Osteocyte (in vitro differentiated cells): ENCODE measurements around the gene TP53BP2. TPM values are rescaled to one million over a fixed set of nuclear protein-coding genes. Genes with fewer than 3 reads are reported as not detected.

Experiments
- DNase-seq: peaks from one replicate; pipeline ENCODE4 v3.0.0; 2021; ENCODE audit warnings: mixed read lengths; ENCODE audit not compliant: unreplicated experiment; ENCODE audit errors: extremely low spot score
- H3K27ac Mint-ChIP-seq: one replicate; pipeline ENCODE4 v1.8.0; 2021; ENCODE audit warnings: mild to moderate bottlenecking, mixed read lengths; ENCODE audit not compliant: unreplicated experiment
- H3K27me3 Mint-ChIP-seq: one replicate; pipeline ENCODE4 v1.8.0; 2021; ENCODE audit warnings: mixed read lengths; ENCODE audit not compliant: unreplicated experiment
- H3K36me3 Mint-ChIP-seq: one replicate; pipeline ENCODE4 v1.8.0; 2021; ENCODE audit warnings: mixed read lengths; ENCODE audit not compliant: unreplicated experiment
- H3K4me1 Mint-ChIP-seq: one replicate; pipeline ENCODE4 v1.8.0; 2021; ENCODE audit warnings: mixed read lengths; ENCODE audit not compliant: unreplicated experiment
- H3K4me3 Mint-ChIP-seq: one replicate; pipeline ENCODE4 v1.8.0; 2021; ENCODE audit warnings: mild to moderate bottlenecking, moderate library complexity, mixed read lengths; ENCODE audit not compliant: unreplicated experiment
- H3K9me3 Mint-ChIP-seq: one replicate; pipeline ENCODE4 v1.8.0; 2021; ENCODE audit warnings: mixed read lengths; ENCODE audit not compliant: unreplicated experiment
- total RNA-seq: library from RNA; stranded (reverse); gene quantifications from 2 replicates; pipeline ENCODE4 v1.2.1, GENCODE V29; 2021
- TF ChIP-seq, protein P1 (sequence below): fragments of 200-600 bp; sonication (generic); IDR thresholded peaks from 2 replicates; pipeline ENCODE4 v1.5.0; 2021; ENCODE audit warnings: antibody characterized with exemption, mild to moderate bottlenecking, moderate library complexity

Gene TP53BP2
- total RNA-seq, 1 donor from 2014 or later, result 58.7 TPM

DNA sequence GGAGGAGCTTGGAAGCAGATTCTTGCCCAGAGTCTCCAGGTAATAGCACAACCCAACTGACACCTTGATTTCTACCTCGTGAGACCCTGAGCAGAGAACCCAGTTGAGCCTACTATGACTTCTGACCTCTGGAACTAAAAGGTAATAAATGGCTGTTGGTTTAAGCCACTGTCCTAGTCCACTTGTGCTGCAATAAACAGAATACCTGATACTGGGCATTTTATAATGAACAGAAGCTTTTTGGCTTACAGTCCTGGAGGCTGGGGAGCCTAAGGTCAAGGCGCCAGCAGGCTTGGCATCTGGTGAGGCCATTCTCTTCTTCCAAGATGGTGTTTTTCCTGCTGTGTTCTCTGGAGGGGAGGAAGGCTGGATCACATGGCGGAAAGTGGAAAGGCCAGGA, 39.9 kb upstream of the TP53BP2 start:
- Mint-ChIP-seq H3K4me1 (peaks cover 15% of the 10 kb centered on the region), H3K27ac (no peak overlapping the region), H3K9me3 (no peaks in the 10 kb centered on the region), H3K4me3 (no peak overlapping the region), H3K27me3 (peaks cover 9% of the 10 kb centered on the region), H3K36me3 (no peaks in the 10 kb centered on the region)
- DNase-seq, result no peak
- TF ChIP-seq, protein P1, sequence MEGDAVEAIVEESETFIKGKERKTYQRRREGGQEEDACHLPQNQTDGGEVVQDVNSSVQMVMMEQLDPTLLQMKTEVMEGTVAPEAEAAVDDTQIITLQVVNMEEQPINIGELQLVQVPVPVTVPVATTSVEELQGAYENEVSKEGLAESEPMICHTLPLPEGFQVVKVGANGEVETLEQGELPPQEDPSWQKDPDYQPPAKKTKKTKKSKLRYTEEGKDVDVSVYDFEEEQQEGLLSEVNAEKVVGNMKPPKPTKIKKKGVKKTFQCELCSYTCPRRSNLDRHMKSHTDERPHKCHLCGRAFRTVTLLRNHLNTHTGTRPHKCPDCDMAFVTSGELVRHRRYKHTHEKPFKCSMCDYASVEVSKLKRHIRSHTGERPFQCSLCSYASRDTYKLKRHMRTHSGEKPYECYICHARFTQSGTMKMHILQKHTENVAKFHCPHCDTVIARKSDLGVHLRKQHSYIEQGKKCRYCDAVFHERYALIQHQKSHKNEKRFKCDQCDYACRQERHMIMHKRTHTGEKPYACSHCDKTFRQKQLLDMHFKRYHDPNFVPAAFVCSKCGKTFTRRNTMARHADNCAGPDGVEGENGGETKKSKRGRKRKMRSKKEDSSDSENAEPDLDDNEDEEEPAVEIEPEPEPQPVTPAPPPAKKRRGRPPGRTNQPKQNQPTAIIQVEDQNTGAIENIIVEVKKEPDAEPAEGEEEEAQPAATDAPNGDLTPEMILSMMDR, result no peak

DNA sequence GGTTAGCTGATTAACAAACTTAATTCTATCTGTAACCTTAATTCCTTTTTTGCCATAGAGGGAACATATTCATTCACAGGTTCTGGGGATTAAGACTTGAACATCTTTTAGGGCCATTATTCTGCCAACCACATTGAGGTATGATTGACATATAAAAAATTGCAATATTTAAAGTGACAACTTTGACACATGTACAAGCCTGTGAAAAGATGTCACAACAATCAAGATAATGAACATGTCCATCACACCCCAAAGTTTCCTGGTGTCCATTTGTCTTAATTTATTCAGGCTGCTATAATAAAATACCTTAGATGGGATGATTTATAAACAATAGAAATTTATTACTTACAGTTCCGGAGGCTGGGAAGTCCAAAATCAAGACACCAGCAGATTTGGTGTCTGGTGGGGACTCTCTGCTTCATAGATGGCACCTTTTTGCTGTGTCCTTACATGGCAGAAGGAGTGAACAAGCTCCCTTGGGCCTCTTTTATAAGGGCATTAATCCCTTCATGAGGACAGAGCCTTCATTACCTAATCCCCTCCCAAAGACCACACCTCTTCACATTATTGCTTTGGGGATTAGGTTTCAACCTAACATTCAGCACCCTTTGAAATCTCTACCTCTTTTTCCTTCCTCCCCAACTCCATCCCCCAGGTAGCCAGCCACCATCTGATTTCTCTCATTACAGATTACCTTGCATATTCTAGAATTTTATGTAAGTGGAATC, 33.0 kb upstream of the TP53BP2 start:
- Mint-ChIP-seq H3K27me3 (peaks cover 33% of the 10 kb centered on the region), H3K4me1 (no peaks in the 10 kb centered on the region), H3K27ac (no peak overlapping the region), H3K4me3 (no peak overlapping the region), H3K36me3 (no peaks in the 10 kb centered on the region), H3K9me3 (no peaks in the 10 kb centered on the region)
- DNase-seq, result no peak
- TF ChIP-seq, protein P1, result no peak

DNA sequence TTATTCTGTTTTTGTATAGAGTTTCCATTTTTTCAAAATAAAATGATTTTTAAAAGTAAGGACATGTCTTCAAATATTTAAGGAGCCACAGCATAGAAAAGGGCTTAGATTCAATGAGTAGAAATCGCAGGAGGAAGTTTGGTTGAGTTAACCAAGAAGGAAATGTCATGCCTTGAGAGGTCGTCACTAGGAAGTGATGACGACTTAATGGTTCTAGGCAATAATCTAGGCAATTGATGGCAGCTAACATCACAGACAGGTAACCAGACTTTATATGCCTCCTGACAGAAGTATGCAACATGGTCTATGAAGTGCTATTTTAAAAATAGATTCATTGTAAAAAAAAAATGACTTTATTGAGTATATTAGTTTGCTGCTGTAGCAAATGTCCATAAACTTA, 32.1 kb upstream of the TP53BP2 start:
- no peaks in the 10 kb centered on the region for H3K4me1 Mint-ChIP-seq

DNA sequence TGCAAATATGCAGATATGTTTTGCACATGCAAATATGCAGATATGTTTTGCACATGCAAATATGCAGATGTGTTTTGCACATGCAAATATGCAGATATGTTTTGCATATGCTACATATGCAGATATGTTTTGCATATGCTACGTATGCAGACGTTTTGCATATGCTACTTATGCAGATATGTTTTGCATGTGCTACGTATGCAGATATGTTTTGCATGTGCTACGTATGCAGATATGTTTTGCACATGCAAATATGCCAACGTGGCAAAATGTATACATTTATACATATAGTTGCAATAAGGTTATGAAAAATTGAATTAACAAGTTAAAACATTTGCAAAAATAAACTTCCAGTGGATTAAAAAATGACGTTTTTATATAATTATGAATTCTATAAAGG, 30.8 kb upstream of the TP53BP2 start:
- TF ChIP-seq, protein P1, result no peak
- no peak overlapping the region for H3K4me3 Mint-ChIP-seq

More for the DNA sequence above, 32.1 kb upstream of the TP53BP2 start:
- TF ChIP-seq, protein P1, result no peak
- Mint-ChIP-seq H3K4me3 (no peak overlapping the region), H3K9me3 (no peaks in the 10 kb centered on the region), H3K27ac (no peak overlapping the region), H3K27me3 (peaks cover 38% of the 10 kb centered on the region), H3K36me3 (no peaks in the 10 kb centered on the region)
- DNase-seq, result no peak

DNA sequence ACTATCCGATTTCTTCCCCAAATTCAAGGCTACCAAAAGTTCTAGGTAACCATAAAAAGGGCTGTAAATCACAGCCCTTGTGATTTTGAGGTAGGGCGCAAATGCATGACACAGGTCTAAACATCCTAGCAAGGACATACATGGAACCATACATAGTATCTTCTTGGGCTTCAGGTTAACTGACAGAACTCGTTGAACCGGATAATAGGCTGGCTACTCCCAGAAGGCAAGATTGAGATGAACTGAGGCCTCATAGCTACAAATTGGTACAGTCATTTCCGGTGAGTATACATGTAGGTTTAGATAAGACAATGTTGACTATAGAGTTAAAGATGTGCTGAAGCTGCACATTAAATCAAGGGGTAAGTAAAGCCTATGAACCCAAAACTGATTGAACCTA, 27.3 kb upstream of the TP53BP2 start:
- TF ChIP-seq, protein P1, result no peak
- no peaks in the 10 kb centered on the region for H3K4me1 Mint-ChIP-seq
- H3K27me3 Mint-ChIP-seq, result peaks cover 46% of the 10 kb centered on the region
- H3K36me3 Mint-ChIP-seq, result peaks cover 2% of the 10 kb centered on the region
- peaks cover 3% of the 10 kb centered on the region for H3K9me3 Mint-ChIP-seq
- H3K27ac Mint-ChIP-seq, result no peak overlapping the region
- H3K4me3 Mint-ChIP-seq, result no peak overlapping the region
- no peak for DNase-seq

More for the DNA sequence above, 30.8 kb upstream of the TP53BP2 start:
- Mint-ChIP-seq H3K9me3 (no peaks in the 10 kb centered on the region), H3K27me3 (peaks cover 46% of the 10 kb centered on the region), H3K36me3 (no peaks in the 10 kb centered on the region), H3K27ac (no peak overlapping the region), H3K4me1 (no peaks in the 10 kb centered on the region)
- DNase-seq, result no peak
